T-helper 1 cell treated with Interleukin-12 subunit alpha and Interleukin-12 subunit beta and Interleukin-4 antibody, amounts not matched to agents 30 μg/mL and 1 μg/mL, for 36 hours (primary cell): ENCODE measurements around the gene ANKS1A.
"Not testable (repeated sequence)": the region's sequence is repeated elsewhere in the genome, so short reads cannot be mapped to it uniquely, and the experiment has no call there.

Experiments used
- H3K27ac Mint-ChIP-seq: one replicate; pipeline ENCODE4 v1.8.0; 2021; ENCODE audit warnings: mild to moderate bottlenecking, mixed read lengths
- H3K27me3 Mint-ChIP-seq: one replicate; pipeline ENCODE4 v1.8.0; 2021; ENCODE audit warnings: low read depth, mixed read lengths
- H3K36me3 Mint-ChIP-seq: one replicate; pipeline ENCODE4 v1.8.0; 2021; ENCODE audit warnings: low read depth, mixed read lengths
- H3K4me1 Mint-ChIP-seq: one replicate; pipeline ENCODE4 v1.8.0; 2021; ENCODE audit warnings: low read depth, mixed read lengths
- H3K4me3 Mint-ChIP-seq: one replicate; pipeline ENCODE4 v1.8.0; 2021; ENCODE audit warnings: mild to moderate bottlenecking, moderate library complexity, mixed read lengths
- H3K9me3 Mint-ChIP-seq: one replicate; pipeline ENCODE4 v1.8.0; 2021; ENCODE audit warnings: mixed read lengths

ANKS1A gene

GRCh38 chr6:34888874-34889555 lies at the start of gene ANKS1A:
Gene ANKS1A (plus strand): TSS chr6:34889255. CDS start chr6:34889403, 148 bp downstream.
- Mint-ChIP-seq H3K36me3 (peaks cover 17% of the 10 kb centered on the region), H3K27ac (peak within 1 kb of the TSS; percentile 99), H3K9me3 (peaks cover 3% of the 10 kb centered on the region), H3K4me1 (peaks cover 28% of the 10 kb centered on the region), H3K27me3 (peaks cover 20% of the 10 kb centered on the region), H3K4me3 (peak within 1 kb of the TSS; percentile 100)

- H3K4me3 Mint-ChIP-seq: no peak overlapping the region
- peaks cover 4% of the 10 kb centered on the region for H3K4me1 Mint-ChIP-seq
- H3K27me3 Mint-ChIP-seq: no peaks in the 10 kb centered on the region
- H3K27ac Mint-ChIP-seq: no peak overlapping the region
- H3K9me3 Mint-ChIP-seq: no peaks in the 10 kb centered on the region
- peaks cover 16% of the 10 kb centered on the region for H3K36me3 Mint-ChIP-seq
Measured at GRCh38 chr6:34839666-34840352, 49.2 kb upstream of the ANKS1A start.

GRCh38 chr6:34849066-34849465 lies 40.0 kb upstream of the ANKS1A start:
- not testable (repeated sequence) for H3K4me1 Mint-ChIP-seq, H3K4me3 Mint-ChIP-seq, H3K36me3 Mint-ChIP-seq, H3K9me3 Mint-ChIP-seq, H3K27me3 Mint-ChIP-seq, H3K27ac Mint-ChIP-seq

GRCh38 chr6:34851361-34851760 lies 37.7 kb upstream of the ANKS1A start:
- Mint-ChIP-seq H3K9me3 (no peaks in the 10 kb centered on the region), H3K27me3 (no peaks in the 10 kb centered on the region), H3K27ac (no peak overlapping the region), H3K4me3 (no peak overlapping the region), H3K4me1 (no peaks in the 10 kb centered on the region), H3K36me3 (peaks cover 9% of the 10 kb centered on the region)

GRCh38 chr6:34852406-34853085 lies 36.5 kb upstream of the ANKS1A start:
- H3K4me1 Mint-ChIP-seq: no peaks in the 10 kb centered on the region
- no peaks in the 10 kb centered on the region for H3K9me3 Mint-ChIP-seq
- no peak overlapping the region for H3K4me3 Mint-ChIP-seq
- no peaks in the 10 kb centered on the region for H3K27me3 Mint-ChIP-seq
- no peak overlapping the region for H3K27ac Mint-ChIP-seq
- peaks cover 19% of the 10 kb centered on the region for H3K36me3 Mint-ChIP-seq

GRCh38 chr6:34855463-34855862 lies 33.6 kb upstream of the ANKS1A start:
- Mint-ChIP-seq H3K36me3 (peaks cover 23% of the 10 kb centered on the region), H3K9me3 (no peaks in the 10 kb centered on the region), H3K4me3 (no peak overlapping the region), H3K27ac (no peak overlapping the region), H3K27me3 (no peaks in the 10 kb centered on the region), H3K4me1 (no peaks in the 10 kb centered on the region)

- Mint-ChIP-seq H3K4me3 (no peak overlapping the region), H3K36me3 (peaks cover 23% of the 10 kb centered on the region), H3K4me1 (no peaks in the 10 kb centered on the region), H3K27me3 (no peaks in the 10 kb centered on the region), H3K9me3 (no peaks in the 10 kb centered on the region), H3K27ac (no peak overlapping the region)
Measured at GRCh38 chr6:34858681-34859080, 30.4 kb upstream of the ANKS1A start.

- no peaks in the 10 kb centered on the region for H3K27me3 Mint-ChIP-seq
- no peaks in the 10 kb centered on the region for H3K4me1 Mint-ChIP-seq
- peaks cover 24% of the 10 kb centered on the region for H3K36me3 Mint-ChIP-seq
- H3K4me3 Mint-ChIP-seq: no peak overlapping the region
- no peaks in the 10 kb centered on the region for H3K9me3 Mint-ChIP-seq
- H3K27ac Mint-ChIP-seq: no peak overlapping the region
Measured at GRCh38 chr6:34859951-34860350, 29.1 kb upstream of the ANKS1A start.

GRCh38 chr6:34860776-34861175 lies 28.3 kb upstream of the ANKS1A start:
- H3K4me1 Mint-ChIP-seq: no peaks in the 10 kb centered on the region
- H3K9me3 Mint-ChIP-seq: no peaks in the 10 kb centered on the region
- no peaks in the 10 kb centered on the region for H3K27me3 Mint-ChIP-seq
- no peak overlapping the region for H3K27ac Mint-ChIP-seq
- H3K4me3 Mint-ChIP-seq: no peak overlapping the region
- H3K36me3 Mint-ChIP-seq: peaks cover 25% of the 10 kb centered on the region

- Mint-ChIP-seq H3K36me3 (peaks cover 4% of the 10 kb centered on the region), H3K9me3 (no peaks in the 10 kb centered on the region), H3K27me3 (no peaks in the 10 kb centered on the region), H3K4me1 (no peaks in the 10 kb centered on the region), H3K27ac (no peak overlapping the region), H3K4me3 (no peak overlapping the region)
Measured at GRCh38 chr6:34864007-34864406, 25.0 kb upstream of the ANKS1A start.

GRCh38 chr6:34865107-34865506 lies 23.9 kb upstream of the ANKS1A start:
- Mint-ChIP-seq H3K36me3 (peaks cover 3% of the 10 kb centered on the region), H3K27me3 (no peaks in the 10 kb centered on the region), H3K27ac (no peak overlapping the region), H3K9me3 (no peaks in the 10 kb centered on the region), H3K4me1 (no peaks in the 10 kb centered on the region), H3K4me3 (no peak overlapping the region)

- H3K4me3 Mint-ChIP-seq: no peak overlapping the region
- no peaks in the 10 kb centered on the region for H3K9me3 Mint-ChIP-seq
- H3K27ac Mint-ChIP-seq: no peak overlapping the region
- H3K36me3 Mint-ChIP-seq: peaks cover 11% of the 10 kb centered on the region
- H3K4me1 Mint-ChIP-seq: no peaks in the 10 kb centered on the region
- H3K27me3 Mint-ChIP-seq: no peaks in the 10 kb centered on the region
Measured at GRCh38 chr6:34866509-34866908, 22.5 kb upstream of the ANKS1A start.

- H3K27me3 Mint-ChIP-seq: no peaks in the 10 kb centered on the region
- no peaks in the 10 kb centered on the region for H3K9me3 Mint-ChIP-seq
- H3K27ac Mint-ChIP-seq: no peak overlapping the region
- peaks cover 13% of the 10 kb centered on the region for H3K36me3 Mint-ChIP-seq
- H3K4me3 Mint-ChIP-seq: no peak overlapping the region
- H3K4me1 Mint-ChIP-seq: no peaks in the 10 kb centered on the region
Measured at GRCh38 chr6:34867484-34867883, 21.6 kb upstream of the ANKS1A start.

- Mint-ChIP-seq H3K36me3 (peaks cover 15% of the 10 kb centered on the region), H3K4me3 (no peak overlapping the region), H3K4me1 (no peaks in the 10 kb centered on the region), H3K27ac (no peak overlapping the region), H3K27me3 (no peaks in the 10 kb centered on the region), H3K9me3 (no peaks in the 10 kb centered on the region)
Measured at GRCh38 chr6:34871853-34872252, 17.2 kb upstream of the ANKS1A start.

- Mint-ChIP-seq H3K36me3 (peaks cover 16% of the 10 kb centered on the region), H3K4me1 (no peaks in the 10 kb centered on the region), H3K27me3 (no peaks in the 10 kb centered on the region), H3K9me3 (no peaks in the 10 kb centered on the region), H3K27ac (no peak overlapping the region), H3K4me3 (no peak overlapping the region)
Measured at GRCh38 chr6:34872332-34872731, 16.7 kb upstream of the ANKS1A start.
